GM23338 (cell line): Measurements from ENCODE around the gene EEF1E1. TPM values are rescaled to one million over a fixed set of nuclear protein-coding genes. Genes with fewer than 3 reads are reported as not detected.

Experiments
- ATAC-seq: fragments of 200-7000 bp; cut with Tn5 transposase; 3 replicates; pipeline ENCODE4 v1.9.1; 2020
- DNase-seq: peaks from one replicate; pipeline ENCODE4 v3.0.0-alpha.2; 2015; ENCODE audit warnings: low spot score
- H2AFZ ChIP-seq: fragments of 200-600 bp; sonication (generic); 2 replicates; pipeline ENCODE4 v1.8.0; 2016; ENCODE audit warnings: antibody characterized with exemption, mild to moderate bottlenecking, moderate library complexity
- H3F3A ChIP-seq: fragments of 200-600 bp; sonication (generic); replicated peaks from 2 replicates; pipeline ENCODE4 v1.8.0; 2017; ENCODE audit warnings: antibody characterized with exemption, mixed run types, low read depth
- H3K27ac ChIP-seq: fragments of 200-600 bp; sonication (generic); 2 replicates; pipeline ENCODE4 v1.6.1; 2016; ENCODE audit warnings: low read depth
- H3K27me3 ChIP-seq: fragments of 200-600 bp; sonication (generic); 2 replicates; pipeline ENCODE4 v1.8.0; 2016; ENCODE audit warnings: mild to moderate bottlenecking, mixed run types, moderate library complexity; ENCODE audit not compliant: insufficient read depth
- H3K36me3 ChIP-seq: fragments of 200-600 bp; sonication (generic); 2 replicates; pipeline ENCODE4 v1.8.0; 2016; ENCODE audit warnings: mild to moderate bottlenecking; ENCODE audit not compliant: insufficient read depth
- H3K4me1 ChIP-seq: fragments of 200-600 bp; sonication (generic); 2 replicates; pipeline ENCODE4 v1.8.0; 2016; ENCODE audit warnings: mild to moderate bottlenecking, moderate library complexity; ENCODE audit not compliant: insufficient read depth
- H3K4me2 ChIP-seq: fragments of 200-600 bp; sonication (generic); 2 replicates; pipeline ENCODE4 v1.7.1; 2017; ENCODE audit warnings: mixed run types
- H3K4me3 ChIP-seq: fragments of 200-600 bp; sonication (generic); 2 replicates; pipeline ENCODE4 v1.6.1; 2016; ENCODE audit warnings: mixed run types
- H3K79me2 ChIP-seq: fragments of 200-600 bp; sonication (generic); replicated peaks from 2 replicates; pipeline ENCODE4 v1.8.0; 2017; ENCODE audit warnings: mild to moderate bottlenecking; ENCODE audit not compliant: insufficient read depth
- H3K9me2 ChIP-seq: fragments of 200-600 bp; sonication (generic); 2 replicates; pipeline ENCODE4 v1.8.0; 2017; ENCODE audit not compliant: insufficient read depth
- H4K20me1 ChIP-seq: fragments of 200-600 bp; sonication (generic); replicated peaks from 2 replicates; pipeline ENCODE4 v1.8.0; 2017; ENCODE audit warnings: mild to moderate bottlenecking; ENCODE audit not compliant: insufficient read depth
- H3K27ac Mint-ChIP-seq: 2 replicates; pipeline ENCODE4 v1.8.0; 2020; ENCODE audit warnings: inconsistent platforms, mild to moderate bottlenecking, moderate library complexity, mixed read lengths
- H3K27me3 Mint-ChIP-seq: 3 replicates; pipeline ENCODE4 v1.8.0; 2022; ENCODE audit warnings: low read depth, mild to moderate bottlenecking, moderate library complexity, mixed read lengths, inconsistent platforms; ENCODE audit not compliant: insufficient read depth, poor library complexity
- H3K36me3 Mint-ChIP-seq: 3 replicates; pipeline ENCODE4 v1.8.0; 2021; ENCODE audit warnings: low read depth, mild to moderate bottlenecking, inconsistent platforms, moderate library complexity, mixed read lengths
- H3K4me1 Mint-ChIP-seq: 3 replicates; pipeline ENCODE4 v1.8.0; 2020; ENCODE audit warnings: mild to moderate bottlenecking, inconsistent platforms, mixed read lengths
- H3K4me3 Mint-ChIP-seq: 3 replicates; pipeline ENCODE4 v1.8.0; 2021; ENCODE audit warnings: moderate library complexity, mild to moderate bottlenecking, inconsistent platforms, mixed read lengths
- H3K9me3 Mint-ChIP-seq: 3 replicates; pipeline ENCODE4 v1.8.0; 2020; ENCODE audit warnings: moderate library complexity, mild to moderate bottlenecking, inconsistent platforms, mixed read lengths
- CTCF ChIP-seq, 2 experiments: fragments of 200-600 bp in 1 of 2; sonication (generic) in 1 of 2; conservative IDR thresholded peaks; 2 replicates each; pipeline versions ENCODE4 v1.5.1 to v1.6.1; 2016 to 2017; ENCODE audit warnings: antibody characterized with exemption in 2 of 2, low read depth in 2 of 2, mild to moderate bottlenecking in 2 of 2, moderate library complexity in 1 of 2
- ETS1 ChIP-seq: IDR thresholded peaks from 2 replicates; pipeline ENCODE4 v1.6.1; 2016; ENCODE audit warnings: antibody characterized with exemption
- JUNB ChIP-seq: IDR thresholded peaks from one replicate; pipeline ENCODE4 v1.6.1; 2016; ENCODE audit warnings: antibody characterized with exemption; ENCODE audit not compliant: unreplicated experiment
- NANOG ChIP-seq: IDR thresholded peaks from 2 replicates; pipeline ENCODE4 v1.6.1; 2016; ENCODE audit warnings: antibody characterized with exemption, borderline replicate concordance
- POLR2AphosphoS5 ChIP-seq: IDR thresholded peaks from 2 replicates; pipeline ENCODE4 v1.6.1; 2016; ENCODE audit warnings: antibody characterized with exemption, low read depth
- REST ChIP-seq: IDR thresholded peaks from one replicate; pipeline ENCODE4 v1.6.1; 2018; ENCODE audit warnings: antibody characterized with exemption; ENCODE audit not compliant: unreplicated experiment
- STAT1 ChIP-seq: IDR thresholded peaks from one replicate; pipeline ENCODE4 v1.6.1; 2016; ENCODE audit warnings: antibody characterized with exemption; ENCODE audit not compliant: unreplicated experiment
- ZNF331 ChIP-seq: fragments of 250-450 bp; sonication (Bioruptor Pico); IDR thresholded peaks from 2 replicates; pipeline ENCODE4 v1.5.0; 2020; ENCODE audit warnings: low read depth, mild to moderate bottlenecking, moderate library complexity
- polyA plus RNA-seq: library from polyadenylated mRNA; unstranded; fragments of >200 nt; fragmentation: Nextera tagmentation; extraction: Ambion mirVana; gene quantifications from 2 replicates; pipeline ENCODE4 v1.2.1, GENCODE V29; 2016
- total RNA-seq: library from RNA; depleted of rRNA; stranded (reverse); fragments of >200 nt; shearing (Covaris generic); gene quantifications from 2 replicates; pipeline ENCODE4 v1.2.3, GENCODE V29; 2014

EEF1E1 gene
- total and polyA plus RNA-seq, 2 experiments from 2014 or later = 298 to 317 TPM

GRCh38 chr6:8088886-8089285 lies 13.5 kb downstream of the EEF1E1 start (continued):
- TF ChIP-seq REST (no peak), POLR2AphosphoS5 (no peak), NANOG (no peak), ETS1 (no peak), STAT1 (no peak), ZNF331 (no peak), JUNB (no peak), CTCF (conservative IDR thresholded peaks at IDR 0.05; ENCODE audit: low read depth in 2 of 2) (no peak)

GRCh38 chr6:8087870-8088754 lies 14.2 kb downstream of the EEF1E1 start:
- Mint-ChIP-seq H3K4me1 (peaks cover 17% of the 10 kb centered on the region), H3K27me3 (no peaks in the 10 kb centered on the region), H3K36me3 (peaks cover 73% of the 10 kb centered on the region), H3K27ac (no peak overlapping the region), H3K9me3 (peaks cover 24% of the 10 kb centered on the region), H3K4me3 (no peak overlapping the region)
- H3K9me2 ChIP-seq = no peaks in the 10 kb centered on the region
- H3F3A ChIP-seq = no peaks in the 10 kb centered on the region
- H3K27me3 ChIP-seq = no peaks in the 10 kb centered on the region
- no peak for TF ChIP-seq ETS1
- no peak for TF ChIP-seq NANOG
- TF ChIP-seq CTCF (conservative IDR thresholded peaks at IDR 0.05; ENCODE audit: low read depth in 2 of 2) = no peak
- H3K36me3 ChIP-seq = peaks cover 53% of the 10 kb centered on the region
- no peak overlapping the region for H2AFZ ChIP-seq
- DNase-seq (no peak), ATAC-seq (no peak)
- no peak overlapping the region for H3K4me2 ChIP-seq
- H3K79me2 ChIP-seq = peaks cover 86% of the 10 kb centered on the region
- no peaks in the 10 kb centered on the region; the same call in 1 of the 2 replicates for H3K4me1 ChIP-seq
- H3K4me3 ChIP-seq = no peak overlapping the region
- H3K27ac ChIP-seq = no peak overlapping the region
- peaks cover 47% of the 10 kb centered on the region for H4K20me1 ChIP-seq
